Measurements from ENCODE around the gene TSC22D1. TPM values are rescaled to one million over a fixed set of nuclear protein-coding genes. Genes with fewer than 3 reads are reported as not detected.
A peak's percentile ranks its signal among the peaks of the same experiment; 100 is the strongest.

The TSC22D1 gene
- total RNA-seq, 1 experiment from 2014 or later = 72.5 TPM

- no peak for TF ChIP-seq ZNF138 (CRISPR knock-in tag; conservative IDR thresholded peaks at IDR 0.05)
- TF ChIP-seq NR3C1 (CRISPR knock-in tag; conservative IDR thresholded peaks at IDR 0.05; ENCODE audit: low read depth) = no peak
- TF ChIP-seq GTF2I (CRISPR knock-in tag; conservative IDR thresholded peaks at IDR 0.05) = no peak
- TF ChIP-seq ESRRA (CRISPR knock-in tag; IDR thresholded peaks at IDR 0.05; ENCODE audit: borderline replicate concordance) = no peak
- TF ChIP-seq ZNF671 (CRISPR knock-in tag; IDR thresholded peaks at IDR 0.05) = peak; percentile 72; the same call in 1 of the 2 replicates
- TF ChIP-seq IRF2 (CRISPR knock-in tag; IDR thresholded peaks at IDR 0.05; ENCODE audit: borderline replicate concordance, low read depth) = no peak
- peak; percentile 23; the same call in 1 of the 2 replicates for TF ChIP-seq SP1 (CRISPR knock-in tag; conservative IDR thresholded peaks at IDR 0.05)
- no peak for TF ChIP-seq ZNF532 (CRISPR knock-in tag; IDR thresholded peaks at IDR 0.05; ENCODE audit: borderline replicate concordance)
- no peak for TF ChIP-seq TP53 (CRISPR knock-in tag; IDR thresholded peaks at IDR 0.05)
- 0 out of 2 replicates have a peak, but pooled peaks have one; percentile 3 for TF ChIP-seq CREM (CRISPR knock-in tag; IDR thresholded peaks at IDR 0.05)
- TF ChIP-seq OVOL2 (CRISPR knock-in tag; IDR thresholded peaks at IDR 0.05; ENCODE audit: borderline replicate concordance) = no peak
- TF ChIP-seq ZNF396 (CRISPR knock-in tag; IDR thresholded peaks at IDR 0.05; ENCODE audit: borderline replicate concordance) = no peak
- TF ChIP-seq E2F4 (CRISPR knock-in tag; IDR thresholded peaks at IDR 0.05; ENCODE audit: borderline replicate concordance, low read depth) = no peak
- no peak for TF ChIP-seq ERG (CRISPR knock-in tag; IDR thresholded peaks at IDR 0.05)
Observed at GRCh38 chr13:44435142-44435918, 140.8 kb downstream of the TSC22D1 start (continued).

- no peaks in the 10 kb centered on the region for H3K27me3 Mint-ChIP-seq (ENCODE audit: low read depth)
- TF ChIP-seq ERG (CRISPR knock-in tag; IDR thresholded peaks at IDR 0.05) (peak; percentile 62; the same call in 1 of the 2 replicates), ATF3 (CRISPR knock-in tag; conservative IDR thresholded peaks at IDR 0.05) (no peak), ZNF232 (CRISPR knock-in tag; IDR thresholded peaks at IDR 0.05) (0 out of 2 replicates have a peak, but pooled peaks have one; percentile 25), TEAD4 (CRISPR knock-in tag; IDR thresholded peaks at IDR 0.05) (no peak), ATF6 (CRISPR knock-in tag; IDR thresholded peaks at IDR 0.05) (no peak), IRF1 (CRISPR knock-in tag; IDR thresholded peaks at IDR 0.05) (no peak), NR2C2 (CRISPR knock-in tag; IDR thresholded peaks at IDR 0.05) (no peak)
Observed at GRCh38 chr13:44434766-44435141, 141.4 kb downstream of the TSC22D1 start.

More at GRCh38 chr13:44434766-44435141, 141.4 kb downstream of the TSC22D1 start:
- ChIA-PET CTCF (interaction anchor here (0.9 to 1.7 kb wide), 3 partner anchors 30 to 191 kb away, joined by 3 to 4 read pairs (median 3); no protein-coding TSS in a partner anchor), POLR2A (interaction anchor here (0.8 to 4.5 kb wide), 22 partner anchors 9 to 556 kb away, joined by 3 to 60 read pairs (median 4); partner anchors contain the start of gene TSC22D1)
- DNase-seq (ENCODE audit: low spot score) = no peak
- ATAC-seq = no peak
- Mint-ChIP-seq H3K27ac (peak overlapping the region; percentile 90), H3K4me1 (peaks cover 23% of the 10 kb centered on the region), H3K4me3 (peak overlapping the region; percentile 94), H3K9me3 (no peaks in the 10 kb centered on the region), H3K36me3 (peaks cover 23% of the 10 kb centered on the region)

Measured in WTC11 (cell line).